Measurements from ENCODE around the gene BORCS6. TPM values are rescaled to one million over a fixed set of nuclear protein-coding genes. Genes with fewer than 3 reads are reported as not detected.

Gene BORCS6
- total RNA-seq, 1 donor from 2014 or later = 13.0 TPM

GRCh38 chr17:8175795-8176196 lies 14.2 kb downstream of the BORCS6 start:
- intact Hi-C loops (cut with micrococcal nuclease) = no loop called here

GRCh38 chr17:8173871-8174322 lies 16.1 kb downstream of the BORCS6 start:
- intact Hi-C loops (cut with micrococcal nuclease) = loop anchor here (1.0 to 5.0 kb wide), 7 partner anchors 10 to 332 kb away; partner anchors contain the start of gene AURKB

- intact Hi-C loops (cut with micrococcal nuclease) = loop anchor here (1.0 to 5.0 kb wide), 7 partner anchors 9 to 331 kb away; partner anchors contain the start of gene AURKB
These were observed 16.7 kb downstream of the BORCS6 start for GRCh38 chr17:8173056-8173870.

- intact Hi-C loops (cut with micrococcal nuclease) = loop anchor here (5.0 kb wide), 1 partner anchor 328 kb away; no protein-coding TSS in a partner anchor
These were observed 19.8 kb downstream of the BORCS6 start for GRCh38 chr17:8170186-8170585.

- intact Hi-C loops (cut with micrococcal nuclease) = no loop called here
These were observed 22.5 kb downstream of the BORCS6 start for GRCh38 chr17:8167526-8167925.

- intact Hi-C loops (cut with micrococcal nuclease) = no loop called here
These were observed 23.2 kb downstream of the BORCS6 start for GRCh38 chr17:8166731-8167130.

- intact Hi-C loops (cut with micrococcal nuclease) = loop anchor here (1.0 kb wide), 2 partner anchors 8 to 9 kb away; no protein-coding TSS in a partner anchor
These were observed 25.2 kb downstream of the BORCS6 start for GRCh38 chr17:8164815-8165131.

GRCh38 chr17:8163978-8164814 lies 25.8 kb downstream of the BORCS6 start:
- intact Hi-C loops (cut with micrococcal nuclease) = loop anchor here (1.0 kb wide), 2 partner anchors 8 to 9 kb away; no protein-coding TSS in a partner anchor

GRCh38 chr17:8162997-8163977 lies 26.7 kb downstream of the BORCS6 start:
- intact Hi-C loops (cut with micrococcal nuclease) = no loop called here

GRCh38 chr17:8162233-8162996 lies 27.6 kb downstream of the BORCS6 start, which contains the start of gene VAMP2:
TSS of gene VAMP2 (minus strand) at chr17:8162948. CDS start at chr17:8162879, 69 bp downstream.
- intact Hi-C loops (cut with micrococcal nuclease) = no loop called here

GRCh38 chr17:8161289-8162232 lies 28.4 kb downstream of the BORCS6 start:
- intact Hi-C loops (cut with micrococcal nuclease) = no loop called here

- intact Hi-C loops (cut with micrococcal nuclease) = no loop called here
These were observed 29.2 kb downstream of the BORCS6 start for GRCh38 chr17:8160741-8161221.

- intact Hi-C loops (cut with micrococcal nuclease) = no loop called here
These were observed 29.8 kb downstream of the BORCS6 start for GRCh38 chr17:8160224-8160577.

GRCh38 chr17:8159459-8160223 lies 30.3 kb downstream of the BORCS6 start:
- intact Hi-C loops (cut with micrococcal nuclease) = loop anchor here (5.0 to 10.0 kb wide), 3 partner anchors 225 to 302 kb away; partner anchors contain the start of genes CYB5D1, NAA38, NDEL1 and RPL26

- intact Hi-C loops (cut with micrococcal nuclease) = loop anchor here (5.0 to 10.0 kb wide), 3 partner anchors 226 to 302 kb away; partner anchors contain the start of genes CYB5D1, NAA38, NDEL1 and RPL26
These were observed 31.0 kb downstream of the BORCS6 start for GRCh38 chr17:8159032-8159400.

GRCh38 chr17:8158267-8159031 lies 31.5 kb downstream of the BORCS6 start:
- intact Hi-C loops (cut with micrococcal nuclease) = loop anchor here (1.0 to 10.0 kb wide), 6 partner anchors 38 to 301 kb away; partner anchors contain the start of genes CYB5D1, NAA38, NDEL1 and RPL26
